Activated CD4-positive, alpha-beta T cell treated with anti-CD3 and anti-CD28 coated beads for 24 hours (primary cell): ENCODE results near the gene DIPK1B.

Source experiments
- DNase-seq, 2 donors: peaks; one replicate each; pipeline ENCODE4 v3.0.0-alpha.2; 2020; ENCODE audit warnings: low read depth in 2 of 2

The DIPK1B gene

GRCh38 chr9:136720251-136720897 lies 8.0 kb downstream of the DIPK1B start:
- no peak for DNase-seq

- DNase-seq: no peak
Observed at GRCh38 chr9:136720898-136721338, 8.5 kb downstream of the DIPK1B start.

GRCh38 chr9:136721339-136722092 lies 9.1 kb downstream of the DIPK1B start:
- DNase-seq: no peak

GRCh38 chr9:136722093-136722968 lies 10.0 kb downstream of the DIPK1B start:
- DNase-seq: no peak

- no peak for DNase-seq
Observed at GRCh38 chr9:136722969-136723356, 10.6 kb downstream of the DIPK1B start.

GRCh38 chr9:136723362-136723976 lies 11.1 kb downstream of the DIPK1B start:
- no peak for DNase-seq

GRCh38 chr9:136723989-136724388 lies 11.6 kb downstream of the DIPK1B start:
- no peak for DNase-seq

GRCh38 chr9:136724772-136725171 lies 12.4 kb downstream of the DIPK1B start:
- no peak for DNase-seq

GRCh38 chr9:136725612-136726011 lies 13.2 kb downstream of the DIPK1B start:
- no peak for DNase-seq

GRCh38 chr9:136726118-136726517 lies 13.7 kb downstream of the DIPK1B start:
- no peak for DNase-seq

- DNase-seq: no peak
Observed at GRCh38 chr9:136726631-136727191, 14.3 kb downstream of the DIPK1B start.

GRCh38 chr9:136728080-136728547 lies 15.7 kb downstream of the DIPK1B start:
- peak; percentile 90 to 91 for DNase-seq

GRCh38 chr9:136728548-136729123 lies 16.3 kb downstream of the DIPK1B start:
- no peak for DNase-seq

- no peak for DNase-seq
Observed at GRCh38 chr9:136729144-136729543, 16.8 kb downstream of the DIPK1B start.

- no peak for DNase-seq
Observed at GRCh38 chr9:136729926-136730325, 17.6 kb downstream of the DIPK1B start.

GRCh38 chr9:136732444-136733178 lies 20.2 kb downstream of the DIPK1B start:
- no peak for DNase-seq

- DNase-seq: no peak
Observed at GRCh38 chr9:136733611-136734010, 21.2 kb downstream of the DIPK1B start.

- DNase-seq: no peak
Observed at GRCh38 chr9:136734837-136735496, 22.6 kb downstream of the DIPK1B start.

- no peak for DNase-seq
Observed at GRCh38 chr9:136735812-136736480, 23.6 kb downstream of the DIPK1B start.
